Measurements from ENCODE around the gene SLAMF1.

DNA sequence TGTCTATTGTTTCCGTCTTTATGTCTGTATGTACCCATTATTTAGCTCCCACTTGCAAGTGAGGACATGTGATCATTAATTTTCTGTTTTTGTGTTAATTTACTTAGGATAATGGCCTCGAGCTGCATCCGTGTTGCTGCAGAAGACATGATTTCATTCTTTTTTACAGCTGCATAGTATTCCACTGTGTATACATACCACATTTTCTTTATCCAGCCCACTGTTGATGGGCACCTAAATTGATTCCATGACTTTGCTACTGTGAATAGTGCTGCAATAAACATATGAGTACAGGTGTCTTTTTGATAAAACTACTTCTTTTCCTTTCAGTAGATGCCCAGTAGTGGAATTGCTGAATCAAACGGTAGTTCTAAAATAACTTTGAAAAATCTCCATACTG lies 12.7 kb upstream of the SLAMF1 start:
- TF ChIP-seq, protein P1, sequence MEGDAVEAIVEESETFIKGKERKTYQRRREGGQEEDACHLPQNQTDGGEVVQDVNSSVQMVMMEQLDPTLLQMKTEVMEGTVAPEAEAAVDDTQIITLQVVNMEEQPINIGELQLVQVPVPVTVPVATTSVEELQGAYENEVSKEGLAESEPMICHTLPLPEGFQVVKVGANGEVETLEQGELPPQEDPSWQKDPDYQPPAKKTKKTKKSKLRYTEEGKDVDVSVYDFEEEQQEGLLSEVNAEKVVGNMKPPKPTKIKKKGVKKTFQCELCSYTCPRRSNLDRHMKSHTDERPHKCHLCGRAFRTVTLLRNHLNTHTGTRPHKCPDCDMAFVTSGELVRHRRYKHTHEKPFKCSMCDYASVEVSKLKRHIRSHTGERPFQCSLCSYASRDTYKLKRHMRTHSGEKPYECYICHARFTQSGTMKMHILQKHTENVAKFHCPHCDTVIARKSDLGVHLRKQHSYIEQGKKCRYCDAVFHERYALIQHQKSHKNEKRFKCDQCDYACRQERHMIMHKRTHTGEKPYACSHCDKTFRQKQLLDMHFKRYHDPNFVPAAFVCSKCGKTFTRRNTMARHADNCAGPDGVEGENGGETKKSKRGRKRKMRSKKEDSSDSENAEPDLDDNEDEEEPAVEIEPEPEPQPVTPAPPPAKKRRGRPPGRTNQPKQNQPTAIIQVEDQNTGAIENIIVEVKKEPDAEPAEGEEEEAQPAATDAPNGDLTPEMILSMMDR (IDR thresholded peaks at IDR 0.05), result no peak
- TF ChIP-seq EZH2phosphoT487 (IDR thresholded peaks at IDR 0.05), result no peak
